ENCODE data around the gene PCDHB10.
"Not testable (repeated sequence)": the region's sequence is repeated elsewhere in the genome, so short reads cannot be mapped to it uniquely, and the experiment has no call there.

PCDHB10 gene

DNA sequence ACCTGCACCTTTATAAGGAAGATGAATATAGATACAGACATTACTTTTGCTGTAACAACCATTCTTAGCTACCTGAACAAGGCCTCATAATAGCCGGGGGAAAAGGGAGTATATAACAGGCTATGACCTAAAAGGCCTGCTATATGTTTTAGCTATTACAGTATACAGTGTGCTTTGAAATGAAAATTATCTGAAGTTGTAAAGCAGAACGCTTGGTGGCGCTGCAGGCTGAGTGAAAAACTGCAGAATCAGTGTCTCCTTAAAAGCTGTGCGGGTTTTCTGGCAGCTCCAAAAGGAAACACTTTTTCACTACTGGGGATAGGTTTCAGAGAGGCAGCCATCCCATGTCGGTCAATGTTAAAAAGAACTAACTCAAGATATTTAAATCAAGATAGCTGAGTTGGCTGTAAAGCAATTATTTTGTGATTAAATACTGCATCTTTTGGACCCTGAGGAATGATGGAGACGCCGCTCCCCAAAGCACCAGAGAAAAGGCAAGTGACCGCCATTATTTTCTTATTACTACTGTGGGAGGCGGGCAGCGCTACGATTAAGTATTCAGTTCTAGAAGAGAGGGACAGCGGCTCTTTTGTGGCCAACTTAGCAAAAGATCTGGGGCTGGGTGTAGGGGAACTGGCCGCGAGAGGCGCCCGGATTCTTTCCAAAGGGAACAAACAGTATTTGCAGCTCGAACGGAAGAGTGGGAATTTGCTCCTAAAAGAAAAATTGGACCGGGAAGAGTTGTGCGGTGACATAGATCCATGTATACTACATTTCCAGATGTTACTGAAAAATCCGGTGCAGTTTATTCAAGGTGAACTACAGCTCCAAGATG is 36.4 kb upstream of the PCDHB10 start:
- Histone ChIP-seq H3K27me3 (ENCODE audit: insufficient read depth, low read depth, severe bottlenecking) (no peaks in the 10 kb centered on the region), H3K27ac (no peak overlapping the region), H3K36me3 (no peaks in the 10 kb centered on the region), H3K9me3 (ENCODE audit: severe bottlenecking) (no peaks in the 10 kb centered on the region), H3K4me3 (ENCODE audit: low read depth, low read length) (no peak overlapping the region)
- DNase-seq: no peak
- peak; percentile 59 for TF ChIP-seq CTCF (IDR thresholded peaks at IDR 0.05; ENCODE audit: low read depth, low read length)

DNA sequence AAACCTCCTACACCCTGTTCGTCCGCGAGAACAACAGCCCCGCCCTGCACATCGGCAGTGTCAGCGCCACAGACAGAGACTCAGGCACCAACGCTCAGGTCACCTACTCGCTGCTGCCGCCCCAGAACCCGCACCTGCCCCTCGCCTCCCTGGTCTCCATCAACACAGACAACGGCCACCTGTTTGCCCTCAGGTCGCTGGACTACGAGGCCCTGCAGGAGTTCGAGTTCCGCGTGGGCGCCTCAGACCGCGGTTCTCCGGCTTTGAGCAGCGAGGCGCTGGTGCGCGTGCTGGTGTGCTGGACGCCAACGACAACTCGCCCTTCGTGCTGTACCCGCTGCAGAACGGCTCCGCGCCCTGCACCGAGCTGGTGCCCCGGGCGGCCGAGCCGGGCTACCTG is 34.8 kb upstream of the PCDHB10 start:
- H3K27ac ChIP-seq, DNase-seq: not testable (repeated sequence)

DNA sequence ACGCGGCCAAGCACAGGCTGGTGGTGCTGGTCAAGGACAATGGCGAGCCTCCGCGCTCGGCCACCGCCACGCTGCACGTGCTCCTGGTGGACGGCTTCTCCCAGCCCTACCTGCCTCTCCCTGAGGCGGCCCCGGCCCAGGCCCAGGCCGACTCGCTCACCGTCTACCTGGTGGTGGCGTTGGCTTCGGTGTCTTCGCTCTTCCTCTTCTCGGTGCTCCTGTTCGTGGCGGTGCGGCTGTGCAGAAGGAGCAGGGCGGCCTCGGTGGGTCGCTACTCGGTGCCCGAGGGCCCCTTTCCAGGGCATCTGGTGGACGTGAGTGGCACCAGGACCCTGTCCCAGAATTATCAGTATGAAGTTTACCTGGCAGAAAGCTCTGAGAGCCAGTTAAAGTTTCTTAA is 34.3 kb upstream of the PCDHB10 start:
- H3K9me3 ChIP-seq (ENCODE audit: severe bottlenecking); DNase-seq; H3K27ac ChIP-seq; H3K4me3 ChIP-seq (ENCODE audit: low read depth, low read length); H3K27me3 ChIP-seq (ENCODE audit: insufficient read depth, low read depth, severe bottlenecking); H3K36me3 ChIP-seq: not testable (repeated sequence)

More for the DNA sequence above, 34.8 kb upstream of the PCDHB10 start:
- not testable (repeated sequence) for H3K9me3 ChIP-seq (ENCODE audit: severe bottlenecking); H3K36me3 ChIP-seq; H3K4me3 ChIP-seq (ENCODE audit: low read depth, low read length); H3K27me3 ChIP-seq (ENCODE audit: insufficient read depth, low read depth, severe bottlenecking)

- H3K9me3 ChIP-seq (ENCODE audit: severe bottlenecking): peaks cover 6% of the 10 kb centered on the region
- H3K36me3 ChIP-seq: no peaks in the 10 kb centered on the region
- H3K27ac ChIP-seq: no peak within 1 kb of the TSS
- peak; percentile 31; the same call in 1 of the 2 replicates for TF ChIP-seq CTCF (IDR thresholded peaks at IDR 0.05; ENCODE audit: low read depth, low read length)
- no peak within 1 kb of the TSS for H3K4me3 ChIP-seq (ENCODE audit: low read depth, low read length)
- DNase-seq: peak; percentile 22
- H3K27me3 ChIP-seq (ENCODE audit: insufficient read depth, low read depth, severe bottlenecking): no peaks in the 10 kb centered on the region
These were observed 19.6 kb upstream of the PCDHB10 start, which contains the start of gene PCDHB7 for GRCh38 chr5:141172381-141173204. TSS of gene PCDHB7 (plus strand) at chr5:141172644. CDS start at chr5:141172836, 192 bp downstream.

GRCh38 chr5:141174291-141175104 is 17.7 kb upstream of the PCDHB10 start:
- DNase-seq; H3K36me3 ChIP-seq; H3K27me3 ChIP-seq (ENCODE audit: insufficient read depth, low read depth, severe bottlenecking); H3K4me3 ChIP-seq (ENCODE audit: low read depth, low read length); H3K9me3 ChIP-seq (ENCODE audit: severe bottlenecking); H3K27ac ChIP-seq: not testable (repeated sequence)

DNA sequence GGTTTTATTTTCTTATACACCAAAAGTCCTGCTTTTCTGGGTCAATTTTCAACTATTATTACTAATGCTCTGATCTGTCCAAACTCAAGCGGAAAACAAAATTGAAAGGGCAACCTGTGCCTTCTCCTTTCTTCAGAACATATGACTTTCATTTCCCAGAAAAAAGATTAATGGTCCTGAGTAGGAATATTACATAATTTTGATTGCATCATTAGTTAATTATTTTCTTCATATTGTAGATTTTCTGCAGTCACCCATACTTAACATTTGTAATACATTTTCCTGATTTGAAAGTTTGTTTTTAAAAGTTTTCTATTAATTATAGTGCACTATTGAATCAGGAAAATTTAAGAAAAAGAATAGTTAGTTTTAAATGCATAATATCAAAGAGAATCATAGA is 16.2 kb upstream of the PCDHB10 start:
- H3K4me3 ChIP-seq (ENCODE audit: low read depth, low read length): no peak overlapping the region
- no peak for DNase-seq
- no peaks in the 10 kb centered on the region for H3K36me3 ChIP-seq
- peaks cover 6% of the 10 kb centered on the region for H3K9me3 ChIP-seq (ENCODE audit: severe bottlenecking)
- H3K27ac ChIP-seq: no peak overlapping the region
- TF ChIP-seq CTCF (IDR thresholded peaks at IDR 0.05; ENCODE audit: low read depth, low read length): no peak
- H3K27me3 ChIP-seq (ENCODE audit: insufficient read depth, low read depth, severe bottlenecking): no peaks in the 10 kb centered on the region

DNA sequence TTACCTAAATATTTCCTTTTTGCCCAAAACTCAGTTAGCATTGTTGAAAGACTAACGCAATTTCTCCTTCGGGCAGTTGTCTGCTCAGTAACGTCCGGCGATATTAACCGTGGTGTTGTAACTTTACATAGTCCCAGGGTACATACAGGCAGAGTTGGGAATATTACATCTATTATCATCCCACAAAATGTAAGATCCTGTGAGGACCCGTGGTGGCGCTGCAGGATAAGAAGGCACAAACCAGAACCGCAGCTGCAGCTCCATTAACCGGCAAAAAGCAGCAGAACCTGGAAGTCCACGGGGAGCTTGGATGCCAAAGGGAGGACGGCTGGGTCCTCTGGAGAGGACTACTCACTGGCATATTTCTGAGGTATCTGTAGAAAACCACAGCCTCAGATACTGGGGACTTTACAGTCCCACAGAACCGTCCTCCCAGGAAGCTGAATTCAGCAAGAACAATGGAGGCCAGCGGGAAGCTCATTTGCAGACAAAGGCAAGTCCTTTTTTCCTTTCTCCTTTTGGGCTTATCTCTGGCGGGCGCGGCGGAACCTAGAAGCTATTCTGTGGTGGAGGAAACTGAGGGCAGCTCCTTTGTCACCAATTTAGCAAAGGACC is 14.5 kb upstream of the PCDHB10 start, which contains the start of gene PCDHB8:
TSS of gene PCDHB8 (plus strand) at position 214 of the 615 bp plus-strand sequence. CDS start at position 459, 245 bp downstream.
- not testable (repeated sequence) for H3K27ac ChIP-seq; H3K4me3 ChIP-seq (ENCODE audit: low read depth, low read length); H3K9me3 ChIP-seq (ENCODE audit: severe bottlenecking); DNase-seq; H3K36me3 ChIP-seq; H3K27me3 ChIP-seq (ENCODE audit: insufficient read depth, low read depth, severe bottlenecking)

GRCh38 chr5:141179371-141179770 is 12.8 kb upstream of the PCDHB10 start:
- not testable (repeated sequence) for H3K27me3 ChIP-seq (ENCODE audit: insufficient read depth, low read depth, severe bottlenecking); H3K9me3 ChIP-seq (ENCODE audit: severe bottlenecking); H3K36me3 ChIP-seq; H3K4me3 ChIP-seq (ENCODE audit: low read depth, low read length); DNase-seq; H3K27ac ChIP-seq

GRCh38 chr5:141179876-141180275 is 12.3 kb upstream of the PCDHB10 start:
- H3K27me3 ChIP-seq (ENCODE audit: insufficient read depth, low read depth, severe bottlenecking); H3K9me3 ChIP-seq (ENCODE audit: severe bottlenecking); H3K4me3 ChIP-seq (ENCODE audit: low read depth, low read length); H3K36me3 ChIP-seq; DNase-seq; H3K27ac ChIP-seq: not testable (repeated sequence)

Data from WERI-Rb-1 (cell line).